Heart left ventricle (tissue), 13 donors: Measurements from ENCODE around the gene BMP3.

Experiments used
- CTCF ChIP-seq, 12 donors: fragments of 200-600 bp; sonication (generic) in 4 of 12; IDR thresholded peaks; one replicate each; pipeline versions ENCODE4 v1.5.0 to v1.8.0; 2018 to 2022; ENCODE audit warnings: antibody characterized with exemption in 12 of 12, mild to moderate bottlenecking in 5 of 12
- POLR2A ChIP-seq, 2 donors: fragments of 450-650 bp; IDR thresholded peaks; one replicate each; pipeline ENCODE4 v1.6.1; 2017; ENCODE audit warnings: antibody characterized with exemption in 2 of 2, mild to moderate bottlenecking in 2 of 2, moderate library complexity in 2 of 2
- donor health status: ischemic (EF 13 %, LVEDD 7.1; RV severe dilation, severe dysfunction).
- donor health status: DM: no; HTN: yes; CAD: no.
- donor health status: DM: no; HTN: no; CAD: no.
- donor health status: ischemic (EF 25% LVEDD 6.9; RV normal size, moderate dysfunction).
- donor health status: ischemic (EF 25% LVEDD 5.7; RV mildly dilated, moderate dysfunction).
- donor health status: ischemic (EF 35%, LVEDD 5.7; RV mildly dilated, moderate dysfunction).
- donor health status: nonischemic (EF 11% LVEDD 7.7; RV severe dilation, severe dysfunction).
- donor health status: DM: yes; HTN: yes; CAD: no.
- donor health status: PGD.
- donor health status: ischemic (EF 29% LVEDD 5.4; RV normal size, mild dysfunction).
- donor health status: nonischemic (EF 23%, LVEDD 6.1; RV moderate dilation, normal function).

GRCh38 chr4:81061344-81061730 is 30.8 kb downstream of the BMP3 start:
- TF ChIP-seq CTCF (IDR thresholded peaks at IDR 0.05) (no peak), POLR2A (IDR thresholded peaks at IDR 0.05) (no peak)
